Neural cell (in vitro differentiated cells): ENCODE data around the gene UQCC2. TPM values are rescaled to one million over a fixed set of nuclear protein-coding genes. Genes with fewer than 3 reads are reported as not detected.

ENCODE experiments used
- H2AFZ ChIP-seq: fragments of 200-600, 300-800 bp; sonication (generic), shearing (Covaris generic); 2 replicates; pipeline ENCODE4 v1.6.0; 2014; ENCODE audit warnings: low read depth, mild to moderate bottlenecking, antibody characterized with exemption, low read length, moderate library complexity
- H3F3A ChIP-seq: fragments of 200-600 bp; shearing (Covaris generic); 2 replicates; pipeline ENCODE4 v1.6.1; 2016; ENCODE audit warnings: mild to moderate bottlenecking, moderate library complexity, mixed read lengths, antibody characterized with exemption, low read length; ENCODE audit not compliant: insufficient read depth, poor library complexity, severe bottlenecking
- H3K27ac ChIP-seq: fragments of 200-600, 300-800 bp; sonication (generic), shearing (Covaris generic); 2 replicates; pipeline ENCODE4 v1.5.1; 2014; ENCODE audit warnings: mild to moderate bottlenecking, low read length, moderate library complexity
- H3K27me3 ChIP-seq: fragments of 300-800, 200-600 bp; sonication (generic), shearing (Covaris generic); 2 replicates; pipeline ENCODE4 v1.6.0; 2014; ENCODE audit warnings: mild to moderate bottlenecking, low read depth, low read length, moderate library complexity; ENCODE audit not compliant: insufficient read depth
- H3K36me3 ChIP-seq: fragments of 300-800, 200-600 bp; sonication (generic), shearing (Covaris generic); 2 replicates; pipeline ENCODE4 v1.5.1; 2014; ENCODE audit warnings: mild to moderate bottlenecking, antibody characterized with exemption, low read length, moderate library complexity; ENCODE audit not compliant: insufficient read depth
- H3K4me2 ChIP-seq: fragments of 300-800, 200-600 bp; sonication (generic), shearing (Covaris generic); 2 replicates; pipeline ENCODE4 v1.6.0; 2014; ENCODE audit warnings: mild to moderate bottlenecking, low read length
- H3K4me3 ChIP-seq: fragments of 300-800, 200-600 bp; sonication (generic), shearing (Covaris generic); 2 replicates; pipeline ENCODE4 v1.5.1; 2014; ENCODE audit warnings: mild to moderate bottlenecking, low read length, moderate library complexity
- H3K79me2 ChIP-seq: fragments of 200-600 bp; shearing (Covaris generic); replicated peaks from 2 replicates; pipeline ENCODE4 v1.6.0; 2014; ENCODE audit warnings: mild to moderate bottlenecking, low read length, moderate library complexity; ENCODE audit not compliant: insufficient read depth
- H3K9ac ChIP-seq: fragments of 300-800, 200-600 bp; sonication (generic), shearing (Covaris generic); 2 replicates; pipeline ENCODE4 v1.6.1; 2016; ENCODE audit warnings: mild to moderate bottlenecking, low read length, mixed read lengths
- H3K9me2 ChIP-seq: fragments of 200-600 bp; shearing (Covaris generic); 2 replicates; pipeline ENCODE4 v1.6.1; 2016; ENCODE audit warnings: mild to moderate bottlenecking, low read length, mixed read lengths; ENCODE audit not compliant: insufficient read depth
- H3K9me3 ChIP-seq: fragments of 200-600, 300-800 bp; sonication (generic), shearing (Covaris generic); 2 replicates; pipeline ENCODE4 v1.6.1; 2016; ENCODE audit warnings: mild to moderate bottlenecking, mixed run types, low read length, moderate library complexity, mixed read lengths
- H4K20me1 ChIP-seq: fragments of 200-600 bp; shearing (Covaris generic); 2 replicates; pipeline ENCODE4 v1.6.1; 2016; ENCODE audit warnings: mild to moderate bottlenecking, mixed run types; ENCODE audit not compliant: insufficient read depth
- CTCF ChIP-seq: fragments of 450-650 bp; IDR thresholded peaks from 2 replicates; pipeline ENCODE4 v1.5.1; 2014; ENCODE audit warnings: antibody characterized with exemption, mild to moderate bottlenecking, moderate library complexity; ENCODE audit not compliant: poor library complexity, severe bottlenecking
- EP300 ChIP-seq: fragments of 450-650 bp; conservative IDR thresholded peaks from 2 replicates; pipeline ENCODE4 v1.6.1; 2014; ENCODE audit warnings: antibody characterized with exemption, mild to moderate bottlenecking, moderate library complexity; ENCODE audit not compliant: poor library complexity, severe bottlenecking
- EZH2 ChIP-seq: fragments of 200-600, 300-800 bp; shearing (Covaris generic), sonication (generic); IDR thresholded peaks from 2 replicates; pipeline ENCODE4 v1.6.1; 2014; ENCODE audit warnings: antibody characterized with exemption, low read length, borderline replicate concordance, mild to moderate bottlenecking; ENCODE audit not compliant: insufficient read depth, poor library complexity, severe bottlenecking
- MXI1 ChIP-seq: fragments of 450-650 bp; conservative IDR thresholded peaks from 2 replicates; pipeline ENCODE4 v1.6.1; 2014; ENCODE audit warnings: antibody characterized with exemption, mild to moderate bottlenecking; ENCODE audit not compliant: poor library complexity, severe bottlenecking
- POLR2AphosphoS5 ChIP-seq: IDR thresholded peaks from 2 replicates; pipeline ENCODE4 v1.6.1; 2012
- RAD21 ChIP-seq: fragments of 450-650 bp; conservative IDR thresholded peaks from 2 replicates; pipeline ENCODE4 v1.6.1; 2014; ENCODE audit warnings: antibody characterized with exemption, mild to moderate bottlenecking, moderate library complexity
- REST ChIP-seq: IDR thresholded peaks from 2 replicates; pipeline ENCODE4 v1.6.1; 2012; ENCODE audit warnings: borderline replicate concordance
- SMC3 ChIP-seq: fragments of 450-650 bp; conservative IDR thresholded peaks from 2 replicates; pipeline ENCODE4 v1.6.1; 2014; ENCODE audit warnings: antibody characterized with exemption, mild to moderate bottlenecking, moderate library complexity; ENCODE audit not compliant: poor library complexity
- TAF1 ChIP-seq: IDR thresholded peaks from 2 replicates; pipeline ENCODE4 v1.6.1; 2012; ENCODE audit warnings: low read depth
- polyA plus RNA-seq: library from polyadenylated mRNA; depleted of rRNA; stranded (reverse); fragments of >200 nt; gene quantifications from 2 replicates; pipeline ENCODE4 v1.2.3, GENCODE V29; 2014

The UQCC2 gene
- polyA plus RNA-seq, 1 donor from 2014 or later = 123 TPM

- Histone ChIP-seq H3K4me2 (no peak overlapping the region), H3K9ac (no peak overlapping the region), H3K27ac (no peak overlapping the region), H3K79me2 (peaks cover 7% of the 10 kb centered on the region), H3K4me3 (no peak overlapping the region), H3F3A (no peaks in the 10 kb centered on the region), H3K9me3 (no peaks in the 10 kb centered on the region), H2AFZ (no peak overlapping the region), H3K9me2 (no peaks in the 10 kb centered on the region), H4K20me1 (no peaks in the 10 kb centered on the region), H3K36me3 (no peaks in the 10 kb centered on the region), H3K27me3 (no peaks in the 10 kb centered on the region)
- no peak for TF ChIP-seq REST
- no peak for TF ChIP-seq SMC3
- no peak for TF ChIP-seq POLR2AphosphoS5
- no peak for TF ChIP-seq MXI1
- no peak for TF ChIP-seq RAD21
- TF ChIP-seq EZH2 = no peak
- no peak for TF ChIP-seq TAF1
- no peak for TF ChIP-seq CTCF
- TF ChIP-seq EP300 = no peak
Observed at GRCh38 chr6:33705955-33706725, 5.4 kb downstream of the UQCC2 start.

- H2AFZ ChIP-seq = no peak overlapping the region
- TF ChIP-seq EP300 = no peak
- no peak for TF ChIP-seq CTCF
- TF ChIP-seq REST = no peak
- no peak for TF ChIP-seq SMC3
- no peak for TF ChIP-seq MXI1
- TF ChIP-seq RAD21 = no peak
- TF ChIP-seq TAF1 = no peak
- no peak for TF ChIP-seq EZH2
- no peak for TF ChIP-seq POLR2AphosphoS5
- no peaks in the 10 kb centered on the region for H3F3A ChIP-seq
- H4K20me1 ChIP-seq = no peaks in the 10 kb centered on the region
- H3K27ac ChIP-seq = no peak overlapping the region
- no peaks in the 10 kb centered on the region for H3K9me2 ChIP-seq
- H3K9ac ChIP-seq = no peak overlapping the region
- no peaks in the 10 kb centered on the region for H3K36me3 ChIP-seq
- no peaks in the 10 kb centered on the region for H3K9me3 ChIP-seq
- H3K27me3 ChIP-seq = no peaks in the 10 kb centered on the region
- H3K4me3 ChIP-seq = no peak overlapping the region
- peaks cover 6% of the 10 kb centered on the region for H3K79me2 ChIP-seq
- H3K4me2 ChIP-seq = no peak overlapping the region
Observed at GRCh38 chr6:33705268-33705885, 6.1 kb downstream of the UQCC2 start.
